IgD-negative memory B cell (primary cell): ENCODE results near the gene MT1M. TPM values are rescaled to one million over a fixed set of nuclear protein-coding genes. Genes with fewer than 3 reads are reported as not detected.
A peak's percentile ranks its signal among the peaks of the same experiment; 100 is the strongest.
"Not testable (repeated sequence)": the region's sequence is repeated elsewhere in the genome, so short reads cannot be mapped to it uniquely, and the experiment has no call there.

Experiments used
- H3K27ac Mint-ChIP-seq, 3 donors: one replicate each; pipeline ENCODE4 v1.8.0; 2020 to 2022; ENCODE audit warnings: mild to moderate bottlenecking in 3 of 3, mixed read lengths in 3 of 3, moderate library complexity in 1 of 3
- H3K27me3 Mint-ChIP-seq: one replicate; pipeline ENCODE4 v1.8.0; 2021; ENCODE audit warnings: mixed read lengths
- H3K36me3 Mint-ChIP-seq: one replicate; pipeline ENCODE4 v1.8.0; 2020; ENCODE audit warnings: mild to moderate bottlenecking, mixed read lengths
- H3K4me1 Mint-ChIP-seq, 3 donors: one replicate each; pipeline ENCODE4 v1.8.0; 2020 to 2022; ENCODE audit warnings: mixed read lengths in 3 of 3, mild to moderate bottlenecking in 1 of 3
- H3K4me3 Mint-ChIP-seq, 4 donors: one replicate each; pipeline ENCODE4 v1.8.0; 2020 to 2022; ENCODE audit warnings: mild to moderate bottlenecking in 4 of 4, mixed read lengths in 4 of 4, moderate library complexity in 3 of 4
- H3K9me3 Mint-ChIP-seq, 3 donors: one replicate each; pipeline ENCODE4 v1.8.0; 2020 to 2021; ENCODE audit warnings: mixed read lengths in 3 of 3, mild to moderate bottlenecking in 1 of 3
- polyA plus RNA-seq: library from polyadenylated mRNA; unstranded; fragments of 300-500 nt; fragmentation: Illumina TruSeq; gene quantifications from one replicate; pipeline ENCODE4 v1.2.3, GENCODE V29; 2021

The MT1M gene
- polyA plus RNA-seq, 1 donor from 2014 or later = not detected

GRCh38 chr16:56645838-56646237 is 13.4 kb downstream of the MT1M start:
- H3K4me1 Mint-ChIP-seq = peaks cover 7 to 10% (median 8%) of the 10 kb centered on the region in 3 donors
- no peak overlapping the region for H3K27ac Mint-ChIP-seq
- H3K9me3 Mint-ChIP-seq = no peaks in the 10 kb centered on the region
- no peaks in the 10 kb centered on the region for H3K36me3 Mint-ChIP-seq
- H3K27me3 Mint-ChIP-seq = peaks cover 25% of the 10 kb centered on the region
- H3K4me3 Mint-ChIP-seq = no peak overlapping the region

DNA sequence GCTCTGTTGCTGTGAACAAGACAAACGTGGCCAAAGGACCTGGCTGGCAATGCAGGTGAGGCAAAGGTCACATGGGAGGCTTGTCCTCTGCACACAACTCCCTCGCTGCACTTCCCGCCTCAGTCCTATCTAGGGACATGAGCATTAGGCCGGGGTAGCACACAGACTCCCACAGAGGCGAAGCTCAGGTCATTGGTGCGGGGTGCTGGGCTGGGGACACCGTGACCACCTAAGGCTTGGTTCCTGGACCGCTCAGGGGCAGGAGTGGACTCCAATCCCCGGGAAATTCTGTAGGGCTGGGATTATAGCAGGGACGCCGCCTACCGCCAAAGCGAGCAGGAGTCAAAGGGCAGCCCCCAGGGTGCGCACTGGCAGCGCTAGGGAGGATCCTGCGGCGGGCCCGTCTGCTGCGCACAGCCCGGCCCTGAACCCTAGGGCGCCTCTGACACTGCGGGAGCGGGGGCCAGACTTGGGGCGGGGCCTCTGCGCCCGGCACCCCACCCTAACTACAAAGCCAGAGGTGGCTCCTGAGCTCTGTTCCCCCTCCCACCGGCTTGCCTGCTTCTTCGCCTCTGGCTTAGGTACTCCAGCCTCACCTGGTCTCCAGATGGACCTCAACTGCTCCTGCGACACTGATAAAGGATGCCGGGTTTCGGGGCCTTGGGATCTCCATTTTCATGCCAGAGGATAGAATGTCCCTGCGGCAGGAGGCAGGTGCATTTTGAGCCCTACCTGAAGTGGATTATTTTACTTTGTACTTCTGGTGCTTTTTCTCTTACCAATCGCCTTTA is 15.4 kb downstream of the MT1M start:
- Mint-ChIP-seq H3K9me3 (no peaks in the 10 kb centered on the region), H3K27me3 (peaks cover 23% of the 10 kb centered on the region), H3K4me3 (no peak overlapping the region), H3K4me1 (peaks cover 7 to 10% (median 9%) of the 10 kb centered on the region in 3 donors), H3K36me3 (no peaks in the 10 kb centered on the region), H3K27ac (peak overlapping the region in 1 of 3 donors; percentile 53)

GRCh38 chr16:56649271-56649670 is 16.8 kb downstream of the MT1M start:
- Mint-ChIP-seq H3K27ac (no peak overlapping the region), H3K27me3 (peaks cover 28% of the 10 kb centered on the region), H3K4me3 (no peak overlapping the region), H3K36me3 (no peaks in the 10 kb centered on the region), H3K9me3 (no peaks in the 10 kb centered on the region), H3K4me1 (peaks cover 4 to 11% (median 5%) of the 10 kb centered on the region in 3 donors)

DNA sequence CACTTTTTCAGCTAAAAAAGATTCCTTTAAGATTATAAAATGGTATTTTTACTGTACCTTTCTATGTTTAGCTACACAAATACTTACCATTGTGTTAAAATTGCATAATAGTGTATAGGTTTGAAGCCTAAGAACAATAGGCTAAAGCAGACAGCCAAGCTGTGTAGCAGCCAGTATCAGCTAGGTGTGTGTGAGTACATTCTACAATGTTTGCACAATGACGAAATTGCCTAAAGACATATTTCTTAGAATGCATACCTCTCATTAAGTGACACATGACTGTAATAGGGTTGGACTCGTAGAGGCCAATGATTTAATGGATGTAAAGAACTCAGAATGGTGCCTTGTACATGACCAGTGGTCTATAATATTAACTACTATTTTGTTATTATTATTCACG is 17.4 kb downstream of the MT1M start:
- Mint-ChIP-seq H3K9me3 (no peaks in the 10 kb centered on the region), H3K36me3 (no peaks in the 10 kb centered on the region), H3K4me1 (peaks cover 4 to 11% (median 5%) of the 10 kb centered on the region in 3 donors), H3K4me3 (no peak overlapping the region), H3K27ac (no peak overlapping the region), H3K27me3 (peaks cover 27% of the 10 kb centered on the region)

- H3K36me3 Mint-ChIP-seq = no peaks in the 10 kb centered on the region
- no peak within 1 kb of the TSS for H3K27ac Mint-ChIP-seq
- H3K9me3 Mint-ChIP-seq = no peaks in the 10 kb centered on the region
- H3K27me3 Mint-ChIP-seq = peaks cover 16% of the 10 kb centered on the region
- peaks cover 5 to 11% (median 5%) of the 10 kb centered on the region in 3 donors for H3K4me1 Mint-ChIP-seq
- H3K4me3 Mint-ChIP-seq = peak within 1 kb of the TSS in 1 of 4 donors; percentile 73
These were observed 19.1 kb downstream of the MT1M start, which contains the start of gene MT1B for GRCh38 chr16:56651586-56651985. MT1B (plus strand) TSS chr16:56651886; CDS start chr16:56651954, 68 bp downstream.

DNA sequence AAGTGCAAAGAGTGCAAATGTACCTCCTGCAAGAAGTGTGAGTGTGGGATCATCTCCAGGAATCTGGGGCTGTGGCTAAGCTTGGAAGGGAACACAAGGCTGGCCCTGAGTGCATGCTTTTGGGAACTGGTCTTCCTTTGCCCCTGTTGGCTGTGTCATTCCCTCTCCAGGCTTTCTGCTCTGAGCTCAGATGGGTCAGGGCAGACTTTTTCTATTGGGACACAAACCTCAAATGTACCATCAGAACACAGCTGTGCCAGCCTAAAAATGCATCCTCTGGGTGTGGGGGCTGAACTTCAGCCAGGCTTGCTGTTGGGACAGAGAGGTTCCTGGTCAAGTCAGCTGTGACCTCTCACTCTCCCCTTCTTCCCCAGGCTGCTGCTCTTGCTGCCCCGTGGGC is 20.1 kb downstream of the MT1M start:
- Mint-ChIP-seq H3K4me1 (peaks cover 5 to 14% (median 5%) of the 10 kb centered on the region in 3 donors), H3K36me3 (no peaks in the 10 kb centered on the region), H3K27ac (no peak overlapping the region), H3K4me3 (no peak overlapping the region), H3K27me3 (peaks cover 10% of the 10 kb centered on the region), H3K9me3 (no peaks in the 10 kb centered on the region)

DNA sequence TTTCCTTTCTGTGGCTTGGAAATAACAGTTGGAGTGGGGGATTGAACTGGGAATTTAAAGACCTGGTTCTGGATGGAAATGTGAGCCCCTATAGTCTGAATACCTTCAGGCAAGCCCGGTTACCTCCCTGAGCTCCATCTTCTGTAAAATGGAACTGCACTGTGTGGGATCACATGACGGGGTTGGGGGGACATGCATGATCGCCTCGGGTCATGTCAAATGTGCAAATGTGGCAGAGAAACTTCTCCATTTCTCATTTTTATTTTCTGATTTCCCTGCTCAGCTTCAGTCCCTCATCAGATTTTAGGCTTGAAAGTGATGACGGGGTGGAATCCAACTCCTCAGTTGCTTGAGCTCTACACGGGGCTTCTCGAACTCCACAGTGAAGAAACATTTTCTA is 20.8 kb downstream of the MT1M start:
- peaks cover 8% of the 10 kb centered on the region for H3K27me3 Mint-ChIP-seq
- H3K4me1 Mint-ChIP-seq = peaks cover 5 to 17% (median 9%) of the 10 kb centered on the region in 3 donors
- H3K9me3 Mint-ChIP-seq = no peaks in the 10 kb centered on the region
- H3K4me3 Mint-ChIP-seq = peak overlapping the region in 1 of 4 donors; percentile 59
- H3K36me3 Mint-ChIP-seq = no peaks in the 10 kb centered on the region
- peak overlapping the region in 1 of 3 donors; percentile 27 for H3K27ac Mint-ChIP-seq

- Mint-ChIP-seq H3K4me3 (peak within 1 kb of the TSS; percentile 84 to 96 (median 92)), H3K4me1 (peaks cover 5 to 24% (median 7%) of the 10 kb centered on the region in 3 donors), H3K27ac (peak within 1 kb of the TSS in 2 of 3 donors; percentile 59 to 73), H3K9me3 (no peaks in the 10 kb centered on the region), H3K36me3 (no peaks in the 10 kb centered on the region), H3K27me3 (peaks cover 17% of the 10 kb centered on the region)
These were observed 25.3 kb downstream of the MT1M start, which contains the start of gene MT1F for GRCh38 chr16:56657555-56658326. MT1F (plus strand) TSS chr16:56657959; CDS start chr16:56658059, 100 bp downstream.

- peaks cover 2 to 20% (median 7%) of the 10 kb centered on the region in 3 donors for H3K4me1 Mint-ChIP-seq
- peak overlapping the region; percentile 84 to 96 (median 92) for H3K4me3 Mint-ChIP-seq
- H3K27me3 Mint-ChIP-seq = peaks cover 15% of the 10 kb centered on the region
- no peaks in the 10 kb centered on the region for H3K9me3 Mint-ChIP-seq
- no peaks in the 10 kb centered on the region for H3K36me3 Mint-ChIP-seq
- H3K27ac Mint-ChIP-seq = peak overlapping the region in 2 of 3 donors; percentile 59 to 73
These were observed 25.9 kb downstream of the MT1M start for GRCh38 chr16:56658327-56658875.

- Mint-ChIP-seq H3K27me3 (peaks cover 41% of the 10 kb centered on the region), H3K9me3 (no peaks in the 10 kb centered on the region), H3K27ac (no peak overlapping the region), H3K4me1 (peaks cover 3 to 12% (median 8%) of the 10 kb centered on the region in 3 donors), H3K4me3 (peak overlapping the region in 3 of 4 donors; percentile 60 to 73 (median 60)), H3K36me3 (no peaks in the 10 kb centered on the region)
These were observed 30.2 kb downstream of the MT1M start for GRCh38 chr16:56662357-56663354.

GRCh38 chr16:56664506-56664905 is 32.0 kb downstream of the MT1M start:
- peaks cover 3 to 15% (median 6%) of the 10 kb centered on the region in 3 donors for H3K4me1 Mint-ChIP-seq
- H3K4me3 Mint-ChIP-seq = no peak overlapping the region
- H3K27ac Mint-ChIP-seq = no peak overlapping the region
- H3K36me3 Mint-ChIP-seq = peaks cover 2% of the 10 kb centered on the region
- H3K27me3 Mint-ChIP-seq = peaks cover 53% of the 10 kb centered on the region
- no peaks in the 10 kb centered on the region for H3K9me3 Mint-ChIP-seq

GRCh38 chr16:56665286-56666261 is 33.1 kb downstream of the MT1M start:
- Mint-ChIP-seq H3K4me1 (peaks cover 3 to 17% (median 6%) of the 10 kb centered on the region in 3 donors), H3K27me3 (peaks cover 61% of the 10 kb centered on the region)
- H3K9me3 Mint-ChIP-seq, H3K4me3 Mint-ChIP-seq, H3K27ac Mint-ChIP-seq, H3K36me3 Mint-ChIP-seq: not testable (repeated sequence)
